ENCODE measurements around the gene NIT1. TPM values are rescaled to one million over a fixed set of nuclear protein-coding genes. Genes with fewer than 3 reads are reported as not detected.

NIT1 gene
- total and polyA plus RNA-seq, 10 donors: 27.7 to 48.2 (median 39.1) TPM

- no peak overlapping the region for H3K4me3 ChIP-seq
- 73 to 88% (median 78%) methylated on average over 4 of the region's 4 CpGs for WGBS, 5 donors
- intact Hi-C loops (cut with DNase I; ENCODE audit: low total_unique reads): no loop called here
Observed at GRCh38 chr1:161086457-161086856, 31.4 kb upstream of the NIT1 start.

GRCh38 chr1:161088587-161089110 is 29.3 kb upstream of the NIT1 start:
- Histone ChIP-seq H3K4me3 (no peak overlapping the region), H3K9me3 (no peaks in the 10 kb centered on the region), H3K27me3 (replicated peaks in 1 of 7) (no peaks in the 10 kb centered on the region), H3K36me3 (no peaks in the 10 kb centered on the region), H3K4me1 (peaks cover 0 to 10% (median 0%) of the 10 kb centered on the region in 6 donors), H3K27ac (no peak overlapping the region)
- WGBS, 5 donors: 79 to 97% (median 84%) methylated on average over 3 of the region's 3 CpGs
- TF ChIP-seq POLR2AphosphoS5 (IDR thresholded peaks at IDR 0.05) (no peak), CTCF (IDR thresholded peaks at IDR 0.05 in 8 of 11, conservative IDR thresholded peaks at IDR 0.05 in 3 of 11) (no peak), POLR2A (IDR thresholded peaks at IDR 0.05) (no peak)
- no peak for DNase-seq
- intact Hi-C loops (cut with DNase I; ENCODE audit: low total_unique reads): no loop called here

More at GRCh38 chr1:161086457-161086856, 31.4 kb upstream of the NIT1 start:
- TF ChIP-seq CTCF (IDR thresholded peaks at IDR 0.05 in 8 of 11, conservative IDR thresholded peaks at IDR 0.05 in 3 of 11) (no peak), POLR2AphosphoS5 (IDR thresholded peaks at IDR 0.05) (no peak), POLR2A (IDR thresholded peaks at IDR 0.05) (no peak)
- H3K27ac ChIP-seq: no peak overlapping the region
- peaks cover 0 to 21% (median 0%) of the 10 kb centered on the region in 6 donors for H3K4me1 ChIP-seq
- no peak for DNase-seq
- no peaks in the 10 kb centered on the region for H3K27me3 ChIP-seq (replicated peaks in 1 of 7)
- no peaks in the 10 kb centered on the region for H3K36me3 ChIP-seq
- H3K9me3 ChIP-seq: no peaks in the 10 kb centered on the region

- H3K27me3 ChIP-seq (replicated peaks in 1 of 7): no peaks in the 10 kb centered on the region
- peaks cover 0 to 6% (median 0%) of the 10 kb centered on the region in 6 donors for H3K4me1 ChIP-seq
- peak; percentile 54 for DNase-seq
- no peak within 1 kb of the TSS for H3K4me3 ChIP-seq
- no peaks in the 10 kb centered on the region for H3K9me3 ChIP-seq
- intact Hi-C loops (cut with DNase I; ENCODE audit: low total_unique reads): no loop called here
- no peak within 1 kb of the TSS for H3K27ac ChIP-seq
- WGBS, 5 donors: 75 to 86% (median 77%) methylated on average over 10 to 22 of the region's 22 CpGs
- TF ChIP-seq CTCF (IDR thresholded peaks at IDR 0.05 in 8 of 11, conservative IDR thresholded peaks at IDR 0.05 in 3 of 11): no peak
- TF ChIP-seq POLR2AphosphoS5 (IDR thresholded peaks at IDR 0.05): no peak
- TF ChIP-seq POLR2A (IDR thresholded peaks at IDR 0.05): no peak
- no peaks in the 10 kb centered on the region for H3K36me3 ChIP-seq
Observed at GRCh38 chr1:161089251-161089924, 28.5 kb upstream of the NIT1 start, which contains the start of gene NECTIN4. TSS of gene NECTIN4 (minus strand) at chr1:161089558. CDS start at chr1:161089296, 262 bp downstream.

- intact Hi-C loops (cut with DNase I; ENCODE audit: low total_unique reads): loop anchor here (10.0 kb wide), 1 partner anchor 45 kb away; the partner anchor contains the start of gene USF1
Observed at GRCh38 chr1:161089938-161090337, 28.0 kb upstream of the NIT1 start.

More at GRCh38 chr1:161089938-161090337, 28.0 kb upstream of the NIT1 start:
- 79 to 93% (median 90%) methylated on average over 5 of the region's 5 CpGs for WGBS, 5 donors
- Histone ChIP-seq H3K27ac (no peak overlapping the region), H3K4me3 (no peak overlapping the region), H3K36me3 (no peaks in the 10 kb centered on the region), H3K4me1 (peaks cover 0 to 6% (median 0%) of the 10 kb centered on the region in 6 donors), H3K27me3 (replicated peaks in 1 of 7) (no peaks in the 10 kb centered on the region), H3K9me3 (no peaks in the 10 kb centered on the region)
- DNase-seq: no peak
- TF ChIP-seq CTCF (IDR thresholded peaks at IDR 0.05 in 8 of 11, conservative IDR thresholded peaks at IDR 0.05 in 3 of 11) (no peak), POLR2AphosphoS5 (IDR thresholded peaks at IDR 0.05) (no peak), POLR2A (IDR thresholded peaks at IDR 0.05) (no peak)

All from spleen (tissue), 11 donors.